Regular cardiac myocyte (primary cell): Measurements from ENCODE around the gene ERCC6. TPM values are rescaled to one million over a fixed set of nuclear protein-coding genes. Genes with fewer than 3 reads are reported as not detected.

ENCODE experiments used
- total RNA-seq: library from RNA; depleted of rRNA; stranded (reverse); fragments of >200 nt; gene quantifications from 2 replicates; pipeline ENCODE4 v1.2.3, GENCODE V29; 2014

ERCC6 gene
- 62.7 and 78.9 TPM in 2 replicates for total RNA-seq

GRCh38 chr10:49538381-49539319 lies at the start of gene ERCC6:
Gene ERCC6 (minus strand): TSS chr10:49539121.

Other genes starting within 250 kb of the ERCC6 start
- gene C10orf71, start 240.0 kb downstream of the ERCC6 start, total RNA-seq: not detected in 2 replicates
- gene DRGX, start 143.0 kb downstream of the ERCC6 start, total RNA-seq: not detected in 2 replicates
- under 0.01 TPM in 1 of 2 replicates, not detected in the other for gene SLC18A3, start 71.2 kb upstream of the ERCC6 start, total RNA-seq
- gene CHAT, start 74.9 kb upstream of the ERCC6 start, total RNA-seq: not detected in 2 replicates
- not detected in 2 replicates for gene C10orf53, start 140.5 kb upstream of the ERCC6 start, total RNA-seq
- 0.28 and 0.38 TPM in 2 replicates for gene OGDHL, start 223.2 kb upstream of the ERCC6 start, total RNA-seq